Sigmoid colon (tissue), 3 donors: ENCODE data around the gene DKK2.

Experiments used
- CTCF ChIP-seq, 4 experiments: fragments of 450-650 bp in 3 of 4; fragments of 200-600 bp in 1 of 4; IDR thresholded peaks; one replicate each; pipeline ENCODE4 v1.5.1; 2016 to 2019; ENCODE audit warnings: antibody characterized with exemption in 4 of 4, mild to moderate bottlenecking in 3 of 4, moderate library complexity in 2 of 4
- POLR2A ChIP-seq, 2 donors: fragments of 450-650 bp; IDR thresholded peaks; one replicate each; pipeline ENCODE4 v1.6.1; 2016; ENCODE audit warnings: antibody characterized with exemption in 2 of 2, mild to moderate bottlenecking in 2 of 2, moderate library complexity in 2 of 2

- no peak for TF ChIP-seq POLR2A (IDR thresholded peaks at IDR 0.05)
- no peak for TF ChIP-seq CTCF (IDR thresholded peaks at IDR 0.05)
Observed at GRCh38 chr4:107069049-107069448, 32.9 kb upstream of the DKK2 start.
